GM23338 (cell line): Measurements from ENCODE around the gene GADD45B. TPM values are rescaled to one million over a fixed set of nuclear protein-coding genes. Genes with fewer than 3 reads are reported as not detected.

Experiments
- ATAC-seq: fragments of 200-7000 bp; cut with Tn5 transposase; 3 replicates; pipeline ENCODE4 v1.9.1; 2020
- DNase-seq: peaks from one replicate; pipeline ENCODE4 v3.0.0-alpha.2; 2015; ENCODE audit warnings: low spot score
- H2AFZ ChIP-seq: fragments of 200-600 bp; sonication (generic); 2 replicates; pipeline ENCODE4 v1.8.0; 2016; ENCODE audit warnings: antibody characterized with exemption, mild to moderate bottlenecking, moderate library complexity
- H3F3A ChIP-seq: fragments of 200-600 bp; sonication (generic); replicated peaks from 2 replicates; pipeline ENCODE4 v1.8.0; 2017; ENCODE audit warnings: antibody characterized with exemption, mixed run types, low read depth
- H3K27ac ChIP-seq: fragments of 200-600 bp; sonication (generic); 2 replicates; pipeline ENCODE4 v1.6.1; 2016; ENCODE audit warnings: low read depth
- H3K27me3 ChIP-seq: fragments of 200-600 bp; sonication (generic); 2 replicates; pipeline ENCODE4 v1.8.0; 2016; ENCODE audit warnings: mild to moderate bottlenecking, mixed run types, moderate library complexity; ENCODE audit not compliant: insufficient read depth
- H3K36me3 ChIP-seq: fragments of 200-600 bp; sonication (generic); 2 replicates; pipeline ENCODE4 v1.8.0; 2016; ENCODE audit warnings: mild to moderate bottlenecking; ENCODE audit not compliant: insufficient read depth
- H3K4me1 ChIP-seq: fragments of 200-600 bp; sonication (generic); 2 replicates; pipeline ENCODE4 v1.8.0; 2016; ENCODE audit warnings: mild to moderate bottlenecking, moderate library complexity; ENCODE audit not compliant: insufficient read depth
- H3K4me2 ChIP-seq: fragments of 200-600 bp; sonication (generic); 2 replicates; pipeline ENCODE4 v1.7.1; 2017; ENCODE audit warnings: mixed run types
- H3K4me3 ChIP-seq: fragments of 200-600 bp; sonication (generic); 2 replicates; pipeline ENCODE4 v1.6.1; 2016; ENCODE audit warnings: mixed run types
- H3K79me2 ChIP-seq: fragments of 200-600 bp; sonication (generic); replicated peaks from 2 replicates; pipeline ENCODE4 v1.8.0; 2017; ENCODE audit warnings: mild to moderate bottlenecking; ENCODE audit not compliant: insufficient read depth
- H3K9me2 ChIP-seq: fragments of 200-600 bp; sonication (generic); 2 replicates; pipeline ENCODE4 v1.8.0; 2017; ENCODE audit not compliant: insufficient read depth
- H4K20me1 ChIP-seq: fragments of 200-600 bp; sonication (generic); replicated peaks from 2 replicates; pipeline ENCODE4 v1.8.0; 2017; ENCODE audit warnings: mild to moderate bottlenecking; ENCODE audit not compliant: insufficient read depth
- H3K27ac Mint-ChIP-seq: 2 replicates; pipeline ENCODE4 v1.8.0; 2020; ENCODE audit warnings: inconsistent platforms, mild to moderate bottlenecking, moderate library complexity, mixed read lengths
- H3K27me3 Mint-ChIP-seq: 3 replicates; pipeline ENCODE4 v1.8.0; 2022; ENCODE audit warnings: low read depth, mild to moderate bottlenecking, moderate library complexity, mixed read lengths, inconsistent platforms; ENCODE audit not compliant: insufficient read depth, poor library complexity
- H3K36me3 Mint-ChIP-seq: 3 replicates; pipeline ENCODE4 v1.8.0; 2021; ENCODE audit warnings: low read depth, mild to moderate bottlenecking, inconsistent platforms, moderate library complexity, mixed read lengths
- H3K4me1 Mint-ChIP-seq: 3 replicates; pipeline ENCODE4 v1.8.0; 2020; ENCODE audit warnings: mild to moderate bottlenecking, inconsistent platforms, mixed read lengths
- H3K4me3 Mint-ChIP-seq: 3 replicates; pipeline ENCODE4 v1.8.0; 2021; ENCODE audit warnings: moderate library complexity, mild to moderate bottlenecking, inconsistent platforms, mixed read lengths
- H3K9me3 Mint-ChIP-seq: 3 replicates; pipeline ENCODE4 v1.8.0; 2020; ENCODE audit warnings: moderate library complexity, mild to moderate bottlenecking, inconsistent platforms, mixed read lengths
- CREB1 ChIP-seq: fragments of 250-450 bp; sonication (Bioruptor Pico); IDR thresholded peaks from 2 replicates; pipeline ENCODE4 v1.5.0; 2020; ENCODE audit warnings: low read depth, mild to moderate bottlenecking, moderate library complexity
- EZH2 ChIP-seq: fragments of 200-600 bp; sonication (generic); IDR thresholded peaks from one replicate; pipeline ENCODE4 v1.8.0; 2017; ENCODE audit warnings: antibody characterized with exemption, mild to moderate bottlenecking, low read depth; ENCODE audit not compliant: unreplicated experiment
- EZH2phosphoT487 ChIP-seq: fragments of 200-600 bp; sonication (generic); IDR thresholded peaks from one replicate; pipeline ENCODE4 v1.8.1; 2018; ENCODE audit warnings: antibody characterized with exemption; ENCODE audit not compliant: unreplicated experiment
- JUNB ChIP-seq: IDR thresholded peaks from one replicate; pipeline ENCODE4 v1.6.1; 2016; ENCODE audit warnings: antibody characterized with exemption; ENCODE audit not compliant: unreplicated experiment
- NANOG ChIP-seq: IDR thresholded peaks from 2 replicates; pipeline ENCODE4 v1.6.1; 2016; ENCODE audit warnings: antibody characterized with exemption, borderline replicate concordance
- POLR2AphosphoS5 ChIP-seq: IDR thresholded peaks from 2 replicates; pipeline ENCODE4 v1.6.1; 2016; ENCODE audit warnings: antibody characterized with exemption, low read depth
- STAT1 ChIP-seq: IDR thresholded peaks from one replicate; pipeline ENCODE4 v1.6.1; 2016; ENCODE audit warnings: antibody characterized with exemption; ENCODE audit not compliant: unreplicated experiment
- ZNF114 ChIP-seq: fragments of 250-450 bp; sonication (Bioruptor Pico); IDR thresholded peaks from 2 replicates; pipeline ENCODE4 v1.5.0; 2020; ENCODE audit warnings: mild to moderate bottlenecking, moderate library complexity
- ZNF331 ChIP-seq: fragments of 250-450 bp; sonication (Bioruptor Pico); IDR thresholded peaks from 2 replicates; pipeline ENCODE4 v1.5.0; 2020; ENCODE audit warnings: low read depth, mild to moderate bottlenecking, moderate library complexity
- polyA plus RNA-seq: library from polyadenylated mRNA; unstranded; fragments of >200 nt; fragmentation: Nextera tagmentation; extraction: Ambion mirVana; gene quantifications from 2 replicates; pipeline ENCODE4 v1.2.1, GENCODE V29; 2016
- total RNA-seq: library from RNA; depleted of rRNA; stranded (reverse); fragments of >200 nt; shearing (Covaris generic); gene quantifications from 2 replicates; pipeline ENCODE4 v1.2.3, GENCODE V29; 2014
- TF ChIP-seq, protein P1 (sequence below), 2 experiments: fragments of 200-600 bp in 1 of 2; sonication (generic) in 1 of 2; conservative IDR thresholded peaks; 2 replicates each; pipeline versions ENCODE4 v1.5.1 to v1.6.1; 2016 to 2017; ENCODE audit warnings: antibody characterized with exemption in 2 of 2, low read depth in 2 of 2, mild to moderate bottlenecking in 2 of 2, moderate library complexity in 1 of 2
- TF ChIP-seq, protein P2 (sequence below): IDR thresholded peaks from 2 replicates; pipeline ENCODE4 v1.6.1; 2016; ENCODE audit warnings: antibody characterized with exemption
- TF ChIP-seq, protein P3 (sequence below): fragments of 250-450 bp; sonication (Bioruptor Pico); IDR thresholded peaks from 2 replicates; pipeline ENCODE4 v1.5.0; 2020; ENCODE audit warnings: mild to moderate bottlenecking, moderate library complexity
- TF ChIP-seq, protein P4 (sequence below): IDR thresholded peaks from one replicate; pipeline ENCODE4 v1.6.1; 2018; ENCODE audit warnings: antibody characterized with exemption; ENCODE audit not compliant: unreplicated experiment

The GADD45B gene
- total and polyA plus RNA-seq, 2 experiments from 2014 or later, result 12.3 to 16.6 TPM

DNA sequence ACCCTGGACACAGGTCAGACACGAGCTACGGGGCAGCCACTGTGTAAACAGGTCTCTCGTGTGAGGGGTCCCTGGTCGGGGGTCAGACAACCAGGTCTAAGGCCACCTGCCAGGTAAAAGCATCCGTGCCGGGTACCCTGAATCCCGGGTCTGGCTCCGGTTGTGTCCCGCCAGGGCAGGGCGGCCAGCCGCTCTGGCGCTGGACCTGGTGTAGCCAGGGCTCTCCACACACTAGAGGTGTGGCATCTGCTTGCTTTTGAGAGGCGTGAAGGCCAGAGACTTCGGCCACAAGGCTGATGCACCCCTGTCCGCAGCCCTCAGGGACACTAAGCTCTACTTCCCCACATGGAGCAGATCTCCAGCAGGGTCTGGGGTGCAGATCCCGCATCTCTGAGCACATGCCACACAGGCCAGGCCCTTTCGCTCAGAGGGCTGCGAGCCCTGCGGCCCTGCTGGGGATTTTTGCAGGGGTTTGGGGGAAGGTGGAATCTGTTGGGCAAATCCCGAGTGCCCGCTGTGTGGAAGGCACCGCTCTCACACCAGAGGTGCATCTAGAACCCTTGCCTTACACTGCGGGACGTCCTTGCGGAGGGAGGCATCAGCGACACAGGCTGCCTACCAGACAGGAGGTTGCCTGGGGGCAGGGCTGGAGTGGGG lies 34.7 kb upstream of the GADD45B start:
- Mint-ChIP-seq H3K9me3 (no peaks in the 10 kb centered on the region), H3K4me3 (no peak overlapping the region), H3K4me1 (no peaks in the 10 kb centered on the region; the same call in 2 of the 3 replicates), H3K27ac (no peak overlapping the region), H3K27me3 (peaks cover 6% of the 10 kb centered on the region), H3K36me3 (peaks cover 33% of the 10 kb centered on the region)
- Histone ChIP-seq H3K27me3 (no peaks in the 10 kb centered on the region), H3K9me2 (no peaks in the 10 kb centered on the region), H3K36me3 (peaks cover 11% of the 10 kb centered on the region), H3F3A (no peaks in the 10 kb centered on the region), H3K4me2 (no peak overlapping the region), H3K79me2 (peaks cover 28% of the 10 kb centered on the region), H3K4me1 (no peaks in the 10 kb centered on the region), H2AFZ (no peak overlapping the region), H4K20me1 (peaks cover under 1% of the 10 kb centered on the region; the same call in 1 of the 2 replicates), H3K27ac (no peak overlapping the region), H3K4me3 (no peak overlapping the region)
- ATAC-seq, result no peak
- DNase-seq, result no peak
- TF ChIP-seq, protein P1, sequence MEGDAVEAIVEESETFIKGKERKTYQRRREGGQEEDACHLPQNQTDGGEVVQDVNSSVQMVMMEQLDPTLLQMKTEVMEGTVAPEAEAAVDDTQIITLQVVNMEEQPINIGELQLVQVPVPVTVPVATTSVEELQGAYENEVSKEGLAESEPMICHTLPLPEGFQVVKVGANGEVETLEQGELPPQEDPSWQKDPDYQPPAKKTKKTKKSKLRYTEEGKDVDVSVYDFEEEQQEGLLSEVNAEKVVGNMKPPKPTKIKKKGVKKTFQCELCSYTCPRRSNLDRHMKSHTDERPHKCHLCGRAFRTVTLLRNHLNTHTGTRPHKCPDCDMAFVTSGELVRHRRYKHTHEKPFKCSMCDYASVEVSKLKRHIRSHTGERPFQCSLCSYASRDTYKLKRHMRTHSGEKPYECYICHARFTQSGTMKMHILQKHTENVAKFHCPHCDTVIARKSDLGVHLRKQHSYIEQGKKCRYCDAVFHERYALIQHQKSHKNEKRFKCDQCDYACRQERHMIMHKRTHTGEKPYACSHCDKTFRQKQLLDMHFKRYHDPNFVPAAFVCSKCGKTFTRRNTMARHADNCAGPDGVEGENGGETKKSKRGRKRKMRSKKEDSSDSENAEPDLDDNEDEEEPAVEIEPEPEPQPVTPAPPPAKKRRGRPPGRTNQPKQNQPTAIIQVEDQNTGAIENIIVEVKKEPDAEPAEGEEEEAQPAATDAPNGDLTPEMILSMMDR (conservative IDR thresholded peaks at IDR 0.05; ENCODE audit: low read depth in 2 of 2), result no peak
- TF ChIP-seq STAT1 (no peak), ZNF114 (no peak), EZH2 (no peak), POLR2AphosphoS5 (no peak), CREB1 (no peak), ZNF331 (CRISPR knock-in tag) (no peak), NANOG (no peak), EZH2phosphoT487 (no peak), JUNB (no peak)
- TF ChIP-seq, protein P2, sequence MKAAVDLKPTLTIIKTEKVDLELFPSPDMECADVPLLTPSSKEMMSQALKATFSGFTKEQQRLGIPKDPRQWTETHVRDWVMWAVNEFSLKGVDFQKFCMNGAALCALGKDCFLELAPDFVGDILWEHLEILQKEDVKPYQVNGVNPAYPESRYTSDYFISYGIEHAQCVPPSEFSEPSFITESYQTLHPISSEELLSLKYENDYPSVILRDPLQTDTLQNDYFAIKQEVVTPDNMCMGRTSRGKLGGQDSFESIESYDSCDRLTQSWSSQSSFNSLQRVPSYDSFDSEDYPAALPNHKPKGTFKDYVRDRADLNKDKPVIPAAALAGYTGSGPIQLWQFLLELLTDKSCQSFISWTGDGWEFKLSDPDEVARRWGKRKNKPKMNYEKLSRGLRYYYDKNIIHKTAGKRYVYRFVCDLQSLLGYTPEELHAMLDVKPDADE, result no peak
- TF ChIP-seq, protein P3, sequence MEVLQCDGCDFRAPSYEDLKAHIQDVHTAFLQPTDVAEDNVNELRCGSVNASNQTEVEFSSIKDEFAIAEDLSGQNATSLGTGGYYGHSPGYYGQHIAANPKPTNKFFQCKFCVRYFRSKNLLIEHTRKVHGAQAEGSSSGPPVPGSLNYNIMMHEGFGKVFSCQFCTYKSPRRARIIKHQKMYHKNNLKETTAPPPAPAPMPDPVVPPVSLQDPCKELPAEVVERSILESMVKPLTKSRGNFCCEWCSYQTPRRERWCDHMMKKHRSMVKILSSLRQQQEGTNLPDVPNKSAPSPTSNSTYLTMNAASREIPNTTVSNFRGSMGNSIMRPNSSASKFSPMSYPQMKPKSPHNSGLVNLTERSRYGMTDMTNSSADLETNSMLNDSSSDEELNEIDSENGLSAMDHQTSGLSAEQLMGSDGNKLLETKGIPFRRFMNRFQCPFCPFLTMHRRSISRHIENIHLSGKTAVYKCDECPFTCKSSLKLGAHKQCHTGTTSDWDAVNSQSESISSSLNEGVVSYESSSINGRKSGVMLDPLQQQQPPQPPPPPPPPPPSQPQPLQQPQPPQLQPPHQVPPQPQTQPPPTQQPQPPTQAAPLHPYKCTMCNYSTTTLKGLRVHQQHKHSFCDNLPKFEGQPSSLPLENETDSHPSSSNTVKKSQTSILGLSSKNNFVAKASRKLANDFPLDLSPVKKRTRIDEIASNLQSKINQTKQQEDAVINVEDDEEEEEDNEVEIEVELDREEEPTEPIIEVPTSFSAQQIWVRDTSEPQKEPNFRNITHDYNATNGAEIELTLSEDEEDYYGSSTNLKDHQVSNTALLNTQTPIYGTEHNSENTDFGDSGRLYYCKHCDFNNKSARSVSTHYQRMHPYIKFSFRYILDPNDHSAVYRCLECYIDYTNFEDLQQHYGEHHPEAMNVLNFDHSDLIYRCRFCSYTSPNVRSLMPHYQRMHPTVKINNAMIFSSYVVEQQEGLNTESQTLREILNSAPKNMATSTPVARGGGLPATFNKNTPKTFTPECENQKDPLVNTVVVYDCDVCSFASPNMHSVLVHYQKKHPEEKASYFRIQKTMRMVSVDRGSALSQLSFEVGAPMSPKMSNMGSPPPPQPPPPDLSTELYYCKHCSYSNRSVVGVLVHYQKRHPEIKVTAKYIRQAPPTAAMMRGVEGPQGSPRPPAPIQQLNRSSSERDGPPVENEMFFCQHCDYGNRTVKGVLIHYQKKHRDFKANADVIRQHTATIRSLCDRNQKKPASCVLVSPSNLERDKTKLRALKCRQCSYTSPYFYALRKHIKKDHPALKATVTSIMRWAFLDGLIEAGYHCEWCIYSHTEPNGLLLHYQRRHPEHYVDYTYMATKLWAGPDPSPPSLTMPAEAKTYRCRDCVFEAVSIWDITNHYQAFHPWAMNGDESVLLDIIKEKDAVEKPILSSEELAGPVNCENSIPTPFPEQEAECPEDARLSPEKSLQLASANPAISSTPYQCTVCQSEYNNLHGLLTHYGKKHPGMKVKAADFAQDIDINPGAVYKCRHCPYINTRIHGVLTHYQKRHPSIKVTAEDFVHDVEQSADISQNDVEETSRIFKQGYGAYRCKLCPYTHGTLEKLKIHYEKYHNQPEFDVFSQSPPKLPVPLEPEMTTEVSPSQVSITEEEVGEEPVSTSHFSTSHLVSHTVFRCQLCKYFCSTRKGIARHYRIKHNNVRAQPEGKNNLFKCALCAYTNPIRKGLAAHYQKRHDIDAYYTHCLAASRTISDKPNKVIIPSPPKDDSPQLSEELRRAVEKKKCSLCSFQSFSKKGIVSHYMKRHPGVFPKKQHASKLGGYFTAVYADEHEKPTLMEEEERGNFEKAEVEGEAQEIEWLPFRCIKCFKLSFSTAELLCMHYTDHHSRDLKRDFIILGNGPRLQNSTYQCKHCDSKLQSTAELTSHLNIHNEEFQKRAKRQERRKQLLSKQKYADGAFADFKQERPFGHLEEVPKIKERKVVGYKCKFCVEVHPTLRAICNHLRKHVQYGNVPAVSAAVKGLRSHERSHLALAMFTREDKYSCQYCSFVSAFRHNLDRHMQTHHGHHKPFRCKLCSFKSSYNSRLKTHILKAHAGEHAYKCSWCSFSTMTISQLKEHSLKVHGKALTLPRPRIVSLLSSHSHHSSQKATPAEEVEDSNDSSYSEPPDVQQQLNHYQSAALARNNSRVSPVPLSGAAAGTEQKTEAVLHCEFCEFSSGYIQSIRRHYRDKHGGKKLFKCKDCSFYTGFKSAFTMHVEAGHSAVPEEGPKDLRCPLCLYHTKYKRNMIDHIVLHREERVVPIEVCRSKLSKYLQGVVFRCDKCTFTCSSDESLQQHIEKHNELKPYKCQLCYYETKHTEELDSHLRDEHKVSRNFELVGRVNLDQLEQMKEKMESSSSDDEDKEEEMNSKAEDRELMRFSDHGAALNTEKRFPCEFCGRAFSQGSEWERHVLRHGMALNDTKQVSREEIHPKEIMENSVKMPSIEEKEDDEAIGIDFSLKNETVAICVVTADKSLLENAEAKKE (CRISPR knock-in tag), result no peak
- TF ChIP-seq, protein P4, sequence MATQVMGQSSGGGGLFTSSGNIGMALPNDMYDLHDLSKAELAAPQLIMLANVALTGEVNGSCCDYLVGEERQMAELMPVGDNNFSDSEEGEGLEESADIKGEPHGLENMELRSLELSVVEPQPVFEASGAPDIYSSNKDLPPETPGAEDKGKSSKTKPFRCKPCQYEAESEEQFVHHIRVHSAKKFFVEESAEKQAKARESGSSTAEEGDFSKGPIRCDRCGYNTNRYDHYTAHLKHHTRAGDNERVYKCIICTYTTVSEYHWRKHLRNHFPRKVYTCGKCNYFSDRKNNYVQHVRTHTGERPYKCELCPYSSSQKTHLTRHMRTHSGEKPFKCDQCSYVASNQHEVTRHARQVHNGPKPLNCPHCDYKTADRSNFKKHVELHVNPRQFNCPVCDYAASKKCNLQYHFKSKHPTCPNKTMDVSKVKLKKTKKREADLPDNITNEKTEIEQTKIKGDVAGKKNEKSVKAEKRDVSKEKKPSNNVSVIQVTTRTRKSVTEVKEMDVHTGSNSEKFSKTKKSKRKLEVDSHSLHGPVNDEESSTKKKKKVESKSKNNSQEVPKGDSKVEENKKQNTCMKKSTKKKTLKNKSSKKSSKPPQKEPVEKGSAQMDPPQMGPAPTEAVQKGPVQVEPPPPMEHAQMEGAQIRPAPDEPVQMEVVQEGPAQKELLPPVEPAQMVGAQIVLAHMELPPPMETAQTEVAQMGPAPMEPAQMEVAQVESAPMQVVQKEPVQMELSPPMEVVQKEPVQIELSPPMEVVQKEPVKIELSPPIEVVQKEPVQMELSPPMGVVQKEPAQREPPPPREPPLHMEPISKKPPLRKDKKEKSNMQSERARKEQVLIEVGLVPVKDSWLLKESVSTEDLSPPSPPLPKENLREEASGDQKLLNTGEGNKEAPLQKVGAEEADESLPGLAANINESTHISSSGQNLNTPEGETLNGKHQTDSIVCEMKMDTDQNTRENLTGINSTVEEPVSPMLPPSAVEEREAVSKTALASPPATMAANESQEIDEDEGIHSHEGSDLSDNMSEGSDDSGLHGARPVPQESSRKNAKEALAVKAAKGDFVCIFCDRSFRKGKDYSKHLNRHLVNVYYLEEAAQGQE, result no peak
